ENCODE results near the gene COL23A1. TPM values are rescaled to one million over a fixed set of nuclear protein-coding genes. Genes with fewer than 3 reads are reported as not detected.

The COL23A1 gene
- total RNA-seq, 1 experiment from 2014 or later = not detected

- H3K9ac ChIP-seq (ENCODE audit: low read length) = no peak overlapping the region
- TF ChIP-seq EZH2phosphoT487 (IDR thresholded peaks at IDR 0.05; ENCODE audit: borderline replicate concordance, low read length) = no peak
- no peak overlapping the region for H3K4me3 ChIP-seq (ENCODE audit: low read length)
- H3K9me2 ChIP-seq (replicated peaks; ENCODE audit: low read length) = no peaks in the 10 kb centered on the region
- no TSS peak for BruUV-seq (replicated peaks)
- DNase-seq = no peak
- ChIA-PET POLR2A (ENCODE audit: unreplicated experiment) (no interaction called here), CTCF (no interaction called here)
- H3K36me3 ChIP-seq (ENCODE audit: low read depth, low read length) = no peaks in the 10 kb centered on the region
- H3K79me2 ChIP-seq (ENCODE audit: low read length) = no peaks in the 10 kb centered on the region
- H3K4me2 ChIP-seq (ENCODE audit: low read length) = no peak overlapping the region
- H3K9me3 ChIP-seq (ENCODE audit: low read length) = no peaks in the 10 kb centered on the region
- ATAC-seq = no peak
- no peak overlapping the region for H3K27ac ChIP-seq (ENCODE audit: low read length)
- intact Hi-C loops (cut with micrococcal nuclease) = no loop called here
- H2AFZ ChIP-seq (ENCODE audit: low read length) = no peak overlapping the region
- H3K4me1 ChIP-seq (ENCODE audit: insufficient read depth, low read length) = no peaks in the 10 kb centered on the region
- peaks cover 63% of the 10 kb centered on the region for H3K27me3 ChIP-seq (ENCODE audit: low read length)
- no peaks in the 10 kb centered on the region for H3F3A ChIP-seq (ENCODE audit: low read length, unreplicated experiment)
- H4K20me1 ChIP-seq (ENCODE audit: low read length) = no peaks in the 10 kb centered on the region
These were observed 151.4 kb downstream of the COL23A1 start for GRCh38 chr5:178438796-178439195.

GRCh38 chr5:178437386-178438075 is 152.7 kb downstream of the COL23A1 start:
- no peak overlapping the region for H3K4me2 ChIP-seq (ENCODE audit: low read length)
- H3K27ac ChIP-seq (ENCODE audit: low read length) = no peak overlapping the region
- ChIA-PET CTCF (no interaction called here), POLR2A (ENCODE audit: unreplicated experiment) (no interaction called here)
- DNase-seq (no peak), ATAC-seq (no peak)
- no peaks in the 10 kb centered on the region for H3K4me1 ChIP-seq (ENCODE audit: insufficient read depth, low read length)
- H3K9me2 ChIP-seq (replicated peaks; ENCODE audit: low read length) = no peaks in the 10 kb centered on the region
- H2AFZ ChIP-seq (ENCODE audit: low read length) = no peak overlapping the region
- intact Hi-C loops (cut with micrococcal nuclease) = no loop called here
- TF ChIP-seq EZH2phosphoT487 (IDR thresholded peaks at IDR 0.05; ENCODE audit: borderline replicate concordance, low read length) = no peak
- TF ChIP-seq EZH2 (IDR thresholded peaks at IDR 0.05; ENCODE audit: low read length, unreplicated experiment) = no peak
- no peak for TF ChIP-seq CTCF (conservative IDR thresholded peaks at IDR 0.05; ENCODE audit: low read depth, low read length)
- no peak overlapping the region for H3K4me3 ChIP-seq (ENCODE audit: low read length)
- no TSS peak for BruUV-seq (replicated peaks)
- H3K27me3 ChIP-seq (ENCODE audit: low read length) = peaks cover 74% of the 10 kb centered on the region
- no peaks in the 10 kb centered on the region for H3K36me3 ChIP-seq (ENCODE audit: low read depth, low read length)
- no peaks in the 10 kb centered on the region for H3K9me3 ChIP-seq (ENCODE audit: low read length)
- H3K79me2 ChIP-seq (ENCODE audit: low read length) = no peaks in the 10 kb centered on the region
- H3F3A ChIP-seq (ENCODE audit: low read length, unreplicated experiment) = no peaks in the 10 kb centered on the region
- H4K20me1 ChIP-seq (ENCODE audit: low read length) = no peaks in the 10 kb centered on the region
- H3K9ac ChIP-seq (ENCODE audit: low read length) = no peak overlapping the region

- Histone ChIP-seq H3K36me3 (ENCODE audit: low read depth, low read length) (no peaks in the 10 kb centered on the region), H4K20me1 (ENCODE audit: low read length) (no peaks in the 10 kb centered on the region), H3K4me3 (ENCODE audit: low read length) (no peak overlapping the region), H3K79me2 (ENCODE audit: low read length) (no peaks in the 10 kb centered on the region), H3K4me2 (ENCODE audit: low read length) (no peak overlapping the region), H3K9me3 (ENCODE audit: low read length) (no peaks in the 10 kb centered on the region), H2AFZ (ENCODE audit: low read length) (no peak overlapping the region), H3K27ac (ENCODE audit: low read length) (no peak overlapping the region), H3K9me2 (replicated peaks; ENCODE audit: low read length) (no peaks in the 10 kb centered on the region), H3K4me1 (ENCODE audit: insufficient read depth, low read length) (no peaks in the 10 kb centered on the region), H3F3A (ENCODE audit: low read length, unreplicated experiment) (no peaks in the 10 kb centered on the region), H3K27me3 (ENCODE audit: low read length) (peaks cover 81% of the 10 kb centered on the region), H3K9ac (ENCODE audit: low read length) (no peak overlapping the region)
- ATAC-seq (no peak), DNase-seq (no peak)
- intact Hi-C loops (cut with micrococcal nuclease) = no loop called here
- ChIA-PET CTCF (no interaction called here), POLR2A (ENCODE audit: unreplicated experiment) (no interaction called here)
- no TSS peak for BruUV-seq (replicated peaks)
- TF ChIP-seq CTCF (conservative IDR thresholded peaks at IDR 0.05; ENCODE audit: low read depth, low read length) = no peak
- TF ChIP-seq EZH2phosphoT487 (IDR thresholded peaks at IDR 0.05; ENCODE audit: borderline replicate concordance, low read length) = no peak
- no peak for TF ChIP-seq EZH2 (IDR thresholded peaks at IDR 0.05; ENCODE audit: low read length, unreplicated experiment)
These were observed 153.8 kb downstream of the COL23A1 start for GRCh38 chr5:178436326-178436940.

All from PC-3 (cell line).